ENCODE measurements around the gene SAP130. TPM values are rescaled to one million over a fixed set of nuclear protein-coding genes. Genes with fewer than 3 reads are reported as not detected.

The SAP130 gene
- total and polyA plus RNA-seq, 2 of the 8 experiments (the other 6 are each of a cell fraction or from before 2014, with no cell fraction given) = 51.4 to 54.3 TPM

GRCh38 chr2:127942002-127942401 is 85.9 kb downstream of the SAP130 start (continued):
- TF ChIP-seq MAFK (IDR thresholded peaks at IDR 0.05; ENCODE audit: low read depth, low read length) (no peak), KDM1A (IDR thresholded peaks at IDR 0.05; ENCODE audit: borderline replicate concordance, low read length) (no peak), RAD21 (IDR thresholded peaks at IDR 0.05 in 1 of 2, conservative IDR thresholded peaks at IDR 0.05 in 1 of 2; ENCODE audit: low read depth in 2 of 2, low read length in 2 of 2) (no peak)

All from H1 (cell line).